Endodermal cell (in vitro differentiated cells): ENCODE measurements around the gene FSTL1. TPM values are rescaled to one million over a fixed set of nuclear protein-coding genes. Genes with fewer than 3 reads are reported as not detected.

Experiments used
- DNase-seq: peaks from one replicate; pipeline ENCODE4 v3.0.0-alpha.2; 2017
- H3K27ac ChIP-seq: 2 replicates; pipeline ENCODE4 v1.5.1; 2013; ENCODE audit warnings: mild to moderate bottlenecking, low read depth, low read length, moderate library complexity
- H3K27me3 ChIP-seq: 2 replicates; pipeline ENCODE4 v1.6.1; 2013; ENCODE audit warnings: mild to moderate bottlenecking, low read length, moderate library complexity; ENCODE audit not compliant: insufficient read depth, control insufficient read depth, poor library complexity, severe bottlenecking
- H3K36me3 ChIP-seq: 2 replicates; pipeline ENCODE4 v1.7.0; 2013; ENCODE audit warnings: mild to moderate bottlenecking, low read length, moderate library complexity; ENCODE audit not compliant: control insufficient read depth, insufficient read depth
- H3K4me1 ChIP-seq: one replicate; pipeline ENCODE4 v1.7.0; 2013; ENCODE audit warnings: low read length; ENCODE audit not compliant: control insufficient read depth, insufficient read depth
- H3K4me3 ChIP-seq: 2 replicates; pipeline ENCODE4 v1.5.1; 2013; ENCODE audit warnings: mild to moderate bottlenecking, low read length, moderate library complexity
- H3K9ac ChIP-seq: 2 replicates; pipeline ENCODE4 v1.6.1; 2013; ENCODE audit warnings: mild to moderate bottlenecking, low read length, moderate library complexity; ENCODE audit not compliant: poor library complexity, severe bottlenecking; ENCODE audit errors: extremely low read depth
- H3K9me3 ChIP-seq: 2 replicates; pipeline ENCODE4 v1.6.1; 2013; ENCODE audit warnings: mild to moderate bottlenecking, low read length, moderate library complexity; ENCODE audit not compliant: control insufficient read depth
- H3K27ac Mint-ChIP-seq: 2 replicates; pipeline ENCODE4 v1.8.0; 2020; ENCODE audit warnings: mixed read lengths
- H3K27me3 Mint-ChIP-seq: 2 replicates; pipeline ENCODE4 v1.8.0; 2021; ENCODE audit warnings: mild to moderate bottlenecking, mixed read lengths; ENCODE audit not compliant: insufficient read depth
- H3K36me3 Mint-ChIP-seq: 2 replicates; pipeline ENCODE4 v1.8.0; 2020; ENCODE audit warnings: low read depth, mixed read lengths
- H3K4me1 Mint-ChIP-seq: 2 replicates; pipeline ENCODE4 v1.8.0; 2020; ENCODE audit warnings: mixed read lengths
- H3K4me3 Mint-ChIP-seq: 2 replicates; pipeline ENCODE4 v1.8.0; 2020; ENCODE audit warnings: mild to moderate bottlenecking, moderate library complexity, mixed read lengths
- H3K9me3 Mint-ChIP-seq: 2 replicates; pipeline ENCODE4 v1.8.0; 2020; ENCODE audit warnings: mild to moderate bottlenecking, mixed read lengths
- WGBS, 2 experiments: methylation state at CpG; one replicate each; pipeline versions ENCODE4 v1.1.5 to v1.1.7; 2013; ENCODE audit warnings: missing lambda C conversion rate in 2 of 2, mixed read lengths in 1 of 2; ENCODE audit not compliant: insufficient coverage in 1 of 2, insufficient read length in 1 of 2; 5-methylcytosine and 5-hydroxymethylcytosine counted together
- total RNA-seq, 2 donors: library from RNA; stranded (reverse); fragmentation: NEBNext Ultra II Directional in 1 of 2; extraction: Animal tissue kit (Norgen Biotek cat#: 25700) in 1 of 2; gene quantifications; 2 replicates in 1 of 2; 3 replicates in 1 of 2; pipeline ENCODE4 v1.2.1, GENCODE V29; 2021
- TF ChIP-seq, protein P1 (sequence below): fragments of 200-600 bp; sonication (generic); conservative IDR thresholded peaks from 2 replicates; pipeline ENCODE4 v1.5.0; 2021; ENCODE audit warnings: antibody characterized with exemption, mild to moderate bottlenecking

FSTL1 gene
- total RNA-seq, 2 donors from 2014 or later: 309 to 379 TPM

DNA sequence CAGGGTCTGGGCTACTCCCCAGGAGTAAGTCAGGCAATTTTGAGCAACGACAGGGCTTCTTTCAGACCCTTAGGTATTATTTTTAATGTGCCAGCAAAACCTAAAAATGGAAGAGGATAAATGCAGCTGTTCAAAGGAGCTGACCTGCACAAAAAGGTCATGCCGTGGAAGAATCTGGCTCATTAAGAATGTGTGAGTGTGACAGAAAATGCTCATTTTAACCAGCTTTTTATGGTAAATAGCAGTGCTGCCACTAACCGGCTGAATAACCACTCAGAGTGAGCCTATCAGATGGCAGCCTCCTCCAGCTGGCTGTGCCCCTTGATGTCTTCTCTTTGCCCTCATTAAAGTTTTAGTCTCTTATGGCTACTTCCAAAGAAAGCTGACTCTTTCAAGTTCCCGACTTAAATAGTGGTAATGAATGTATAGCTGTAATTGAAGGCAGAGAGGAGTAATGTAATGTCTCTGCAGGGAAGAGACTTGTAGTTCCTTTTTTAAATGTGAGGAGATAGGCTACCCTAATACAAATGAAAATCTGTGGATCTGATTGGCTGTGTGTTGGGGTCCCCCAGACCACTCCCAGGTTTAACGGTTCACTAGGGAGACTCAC is 9.5 kb upstream of the FSTL1 start:
- Histone ChIP-seq H3K27me3 (no peaks in the 10 kb centered on the region), H3K4me1 (no peaks in the 10 kb centered on the region), H3K27ac (no peak overlapping the region), H3K4me3 (no peak overlapping the region), H3K36me3 (no peaks in the 10 kb centered on the region), H3K9me3 (no peaks in the 10 kb centered on the region), H3K9ac (no peak overlapping the region)
- no peak overlapping the region for H3K4me3 Mint-ChIP-seq
- no peak for DNase-seq
- no peaks in the 10 kb centered on the region for H3K36me3 Mint-ChIP-seq
- peaks cover 17% of the 10 kb centered on the region for H3K4me1 Mint-ChIP-seq
- H3K27me3 Mint-ChIP-seq: no peaks in the 10 kb centered on the region
- WGBS, 2 experiments: 86 to 91% methylated on average over 5 of the region's 5 CpGs
- TF ChIP-seq, protein P1, sequence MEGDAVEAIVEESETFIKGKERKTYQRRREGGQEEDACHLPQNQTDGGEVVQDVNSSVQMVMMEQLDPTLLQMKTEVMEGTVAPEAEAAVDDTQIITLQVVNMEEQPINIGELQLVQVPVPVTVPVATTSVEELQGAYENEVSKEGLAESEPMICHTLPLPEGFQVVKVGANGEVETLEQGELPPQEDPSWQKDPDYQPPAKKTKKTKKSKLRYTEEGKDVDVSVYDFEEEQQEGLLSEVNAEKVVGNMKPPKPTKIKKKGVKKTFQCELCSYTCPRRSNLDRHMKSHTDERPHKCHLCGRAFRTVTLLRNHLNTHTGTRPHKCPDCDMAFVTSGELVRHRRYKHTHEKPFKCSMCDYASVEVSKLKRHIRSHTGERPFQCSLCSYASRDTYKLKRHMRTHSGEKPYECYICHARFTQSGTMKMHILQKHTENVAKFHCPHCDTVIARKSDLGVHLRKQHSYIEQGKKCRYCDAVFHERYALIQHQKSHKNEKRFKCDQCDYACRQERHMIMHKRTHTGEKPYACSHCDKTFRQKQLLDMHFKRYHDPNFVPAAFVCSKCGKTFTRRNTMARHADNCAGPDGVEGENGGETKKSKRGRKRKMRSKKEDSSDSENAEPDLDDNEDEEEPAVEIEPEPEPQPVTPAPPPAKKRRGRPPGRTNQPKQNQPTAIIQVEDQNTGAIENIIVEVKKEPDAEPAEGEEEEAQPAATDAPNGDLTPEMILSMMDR: no peak
- no peak overlapping the region for H3K27ac Mint-ChIP-seq
- H3K9me3 Mint-ChIP-seq: no peaks in the 10 kb centered on the region

DNA sequence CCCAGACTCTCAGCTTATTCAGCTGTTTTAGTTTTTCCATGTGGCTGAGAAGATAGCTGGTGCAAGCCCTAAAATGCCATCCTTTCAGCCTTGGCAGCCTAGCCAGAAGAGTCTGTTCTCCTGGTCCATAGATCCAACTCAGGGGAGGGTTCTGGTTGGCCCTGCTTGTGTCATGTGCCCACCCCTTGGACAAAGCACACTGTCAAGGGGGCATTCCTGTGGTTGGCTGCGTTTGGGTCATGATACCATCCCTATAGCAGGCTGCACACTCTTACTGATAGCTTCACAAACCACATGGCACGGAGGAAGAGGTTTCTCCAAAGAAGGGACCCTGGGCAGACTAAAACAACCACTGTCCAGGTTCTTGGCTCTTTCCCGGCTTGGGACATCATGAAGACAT is 8.4 kb upstream of the FSTL1 start:
- H3K27me3 Mint-ChIP-seq: no peaks in the 10 kb centered on the region
- Histone ChIP-seq H3K27me3 (no peaks in the 10 kb centered on the region), H3K36me3 (no peaks in the 10 kb centered on the region), H3K9ac (no peak overlapping the region), H3K27ac (no peak overlapping the region), H3K9me3 (no peaks in the 10 kb centered on the region), H3K4me3 (no peak overlapping the region), H3K4me1 (no peaks in the 10 kb centered on the region)
- no peaks in the 10 kb centered on the region for H3K36me3 Mint-ChIP-seq
- TF ChIP-seq, protein P1: no peak
- 90 to 92% methylated on average over 2 to 3 of the region's 3 CpGs for WGBS, 2 experiments
- DNase-seq: no peak
- no peak overlapping the region for H3K4me3 Mint-ChIP-seq
- no peaks in the 10 kb centered on the region for H3K9me3 Mint-ChIP-seq
- H3K27ac Mint-ChIP-seq: no peak overlapping the region
- H3K4me1 Mint-ChIP-seq: peaks cover 10% of the 10 kb centered on the region

DNA sequence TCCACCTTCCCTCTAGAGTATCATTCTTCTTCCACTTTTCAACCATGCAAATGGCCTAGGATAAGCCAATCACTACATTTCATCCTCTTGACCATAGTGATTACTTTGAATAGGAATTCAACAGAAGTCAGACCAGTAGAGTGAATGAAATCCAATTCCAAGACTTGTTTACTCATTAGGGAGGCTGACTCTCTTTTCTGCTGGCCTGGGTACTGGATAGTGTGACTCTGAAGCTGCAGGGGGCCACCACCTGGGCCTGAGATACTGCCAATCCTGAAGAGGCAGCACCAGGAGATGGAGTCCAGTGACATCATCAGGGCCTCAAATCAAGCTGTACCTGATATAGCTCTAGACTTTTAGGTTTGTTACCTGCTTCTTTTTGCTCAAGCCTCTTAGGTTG is 7.0 kb upstream of the FSTL1 start:
- Mint-ChIP-seq H3K27ac (no peak overlapping the region), H3K9me3 (no peaks in the 10 kb centered on the region), H3K27me3 (no peaks in the 10 kb centered on the region), H3K4me3 (no peak overlapping the region), H3K4me1 (peaks cover 11% of the 10 kb centered on the region), H3K36me3 (no peaks in the 10 kb centered on the region)
- no peaks in the 10 kb centered on the region for H3K36me3 ChIP-seq
- no peak overlapping the region for H3K27ac ChIP-seq
- no peaks in the 10 kb centered on the region for H3K9me3 ChIP-seq
- DNase-seq: no peak
- H3K4me1 ChIP-seq: no peaks in the 10 kb centered on the region
- no peak overlapping the region for H3K9ac ChIP-seq
- no peaks in the 10 kb centered on the region for H3K27me3 ChIP-seq
- TF ChIP-seq, protein P1: no peak
- H3K4me3 ChIP-seq: no peak overlapping the region
